Naive thymus-derived CD4-positive, alpha-beta T cell (primary cell): ENCODE measurements around the gene KNDC1. TPM values are rescaled to one million over a fixed set of nuclear protein-coding genes. Genes with fewer than 3 reads are reported as not detected.

Experiments used
- ATAC-seq: fragments of 150-1000 bp; cut with Tn5 transposase; 2 replicates; pipeline ENCODE4 v1.10.0; 2021; ENCODE audit warnings: mild to moderate bottlenecking, moderate library complexity
- CTCF ChIA-PET: fragments of 350-600 bp; sonication (Branson Sonifier 250); formaldehyde crosslinking; loops from one replicate; lab custom pipeline; 2021; ENCODE audit warnings: antibody characterized with exemption; lab: Charles Lee
- POLR2A ChIA-PET: fragments of 350-600 bp; sonication (Branson Sonifier 250); formaldehyde crosslinking; loops from one replicate; lab custom pipeline; 2021; ENCODE audit warnings: antibody characterized with exemption, inconsistent platforms; lab: Charles Lee
- DNase-seq, 9 donors: peaks; one replicate each; pipeline versions ENCODE4 v3.0.0 to v3.0.0-alpha.2; 2020 to 2022; ENCODE audit warnings: mixed read lengths in 1 of 9
- H3K27ac ChIP-seq: one replicate; pipeline ENCODE4 v1.7.0; 2013; ENCODE audit warnings: mild to moderate bottlenecking, low read depth, low read length, moderate library complexity
- H3K27me3 ChIP-seq, 2 donors: one replicate each; pipeline ENCODE4 v1.7.0; 2013; ENCODE audit warnings: low read length in 2 of 2, mild to moderate bottlenecking in 2 of 2, moderate library complexity in 2 of 2; ENCODE audit not compliant: control insufficient read depth in 2 of 2, insufficient read depth in 2 of 2
- H3K36me3 ChIP-seq, 3 experiments: 1 replicate in 2 of 3; 2 replicates in 1 of 3; pipeline ENCODE4 v1.7.0; 2013; ENCODE audit warnings: low read length in 3 of 3, mild to moderate bottlenecking in 3 of 3, moderate library complexity in 1 of 3; ENCODE audit not compliant: insufficient read depth in 3 of 3, control insufficient read depth in 2 of 3
- H3K4me1 ChIP-seq, 2 donors: one replicate each; pipeline ENCODE4 v1.7.0; 2013; ENCODE audit warnings: low read length in 2 of 2, mild to moderate bottlenecking in 2 of 2, moderate library complexity in 1 of 2; ENCODE audit not compliant: control insufficient read depth in 2 of 2, insufficient read depth in 2 of 2
- H3K4me3 ChIP-seq: 2 replicates; pipeline ENCODE4 v1.7.0; 2013; ENCODE audit warnings: mild to moderate bottlenecking, low read length
- H3K9me3 ChIP-seq, 3 experiments: 1 replicate in 2 of 3; 2 replicates in 1 of 3; pipeline ENCODE4 v1.7.0; 2013; ENCODE audit warnings: low read length in 3 of 3; ENCODE audit not compliant: control insufficient read depth in 2 of 3
- H3K27ac Mint-ChIP-seq, 9 donors: one replicate each; pipeline ENCODE4 v1.8.0; 2020 to 2022; ENCODE audit warnings: mixed read lengths in 9 of 9, mild to moderate bottlenecking in 8 of 9, moderate library complexity in 5 of 9, inconsistent platforms in 2 of 9
- H3K27me3 Mint-ChIP-seq, 5 donors: one replicate each; pipeline ENCODE4 v1.8.0; 2021 to 2022; ENCODE audit warnings: mixed read lengths in 5 of 5, mild to moderate bottlenecking in 1 of 5
- H3K36me3 Mint-ChIP-seq, 5 donors: one replicate each; pipeline ENCODE4 v1.8.0; 2020 to 2022; ENCODE audit warnings: mixed read lengths in 5 of 5, mild to moderate bottlenecking in 3 of 5, inconsistent platforms in 1 of 5
- H3K4me1 Mint-ChIP-seq, 7 donors: one replicate each; pipeline ENCODE4 v1.8.0; 2020 to 2022; ENCODE audit warnings: mixed read lengths in 7 of 7, mild to moderate bottlenecking in 3 of 7, inconsistent platforms in 1 of 7
- H3K4me3 Mint-ChIP-seq, 10 donors: one replicate each; pipeline ENCODE4 v1.8.0; 2020 to 2022; ENCODE audit warnings: mild to moderate bottlenecking in 10 of 10, mixed read lengths in 10 of 10, moderate library complexity in 6 of 10, inconsistent platforms in 2 of 10
- H3K9me3 Mint-ChIP-seq, 11 donors: one replicate each; pipeline ENCODE4 v1.8.0; 2020 to 2022; ENCODE audit warnings: mixed read lengths in 11 of 11, mild to moderate bottlenecking in 4 of 11, inconsistent platforms in 1 of 11, moderate library complexity in 1 of 11
- intact Hi-C, 2 donors: fragments of 100-400 bp; cut with micrococcal nuclease; formaldehyde crosslinking; loops; one replicate each; pipeline ENCODE4 v1.15.1; 2023
- polyA plus RNA-seq, 2 donors: library from polyadenylated mRNA; unstranded; fragments of 300-500 nt; fragmentation: Illumina TruSeq; gene quantifications; one replicate each; pipeline ENCODE4 v1.2.3, GENCODE V29; 2021
- total RNA-seq, 6 experiments: library from RNA in 5 of 6; stranded (reverse) in 5 of 6; gene quantifications; 1 replicate in 5 of 6; 2 replicates in 1 of 6; pipeline ENCODE4 v1.2.3 and lab custom pipeline; 2021 to 2026

Gene KNDC1
- total and polyA plus RNA-seq, 7 experiments from 2014 or later, result 0.05 to 3.6 (median 0.60) TPM; not detected in 3

GRCh38 chr10:133241501-133242205 lies 81.6 kb downstream of the KNDC1 start:
- Histone ChIP-seq H3K9me3 (no peaks in the 10 kb centered on the region), H3K36me3 (no peaks in the 10 kb centered on the region), H3K4me3 (peak overlapping the region; percentile 61), H3K27me3 (peaks cover 3 to 13% of the 10 kb centered on the region in 2 donors), H3K27ac (no peak overlapping the region), H3K4me1 (peaks cover 0 to 20% of the 10 kb centered on the region in 2 donors)
- Mint-ChIP-seq H3K4me3 (peak overlapping the region; percentile 60 to 88 (median 78)), H3K4me1 (peaks cover 11 to 29% (median 14%) of the 10 kb centered on the region in 7 donors), H3K27me3 (peaks cover 34 to 46% (median 42%) of the 10 kb centered on the region in 5 donors), H3K36me3 (no peaks in the 10 kb centered on the region), H3K27ac (peak overlapping the region in 2 of 9 donors; percentile 22 to 26), H3K9me3 (no peaks in the 10 kb centered on the region)
- intact Hi-C loops, result no loop called here
- POLR2A ChIA-PET, result no interaction called here
- peak; percentile 17 for ATAC-seq
- DNase-seq, result peak in 1 of 9 donors; percentile 7
- CTCF ChIA-PET, result no interaction called here

GRCh38 chr10:133242611-133243356 lies 82.8 kb downstream of the KNDC1 start:
- Mint-ChIP-seq H3K4me1 (peaks cover 11 to 29% (median 14%) of the 10 kb centered on the region in 7 donors), H3K27me3 (peaks cover 34 to 44% (median 42%) of the 10 kb centered on the region in 5 donors), H3K4me3 (peak overlapping the region in 6 of 10 donors; percentile 6 to 68 (median 46)), H3K27ac (peak overlapping the region in 2 of 9 donors; percentile 48 to 73), H3K9me3 (no peaks in the 10 kb centered on the region), H3K36me3 (no peaks in the 10 kb centered on the region)
- ChIA-PET POLR2A (no interaction called here), CTCF (no interaction called here)
- Histone ChIP-seq H3K4me3 (no peak overlapping the region), H3K9me3 (no peaks in the 10 kb centered on the region), H3K27ac (no peak overlapping the region), H3K4me1 (peaks cover 0 to 11% of the 10 kb centered on the region in 2 donors), H3K36me3 (no peaks in the 10 kb centered on the region), H3K27me3 (peaks cover 3 to 13% of the 10 kb centered on the region in 2 donors)
- intact Hi-C loops, result no loop called here
- DNase-seq (no peak), ATAC-seq (no peak)

GRCh38 chr10:133243593-133243992 lies 83.6 kb downstream of the KNDC1 start:
- DNase-seq (no peak), ATAC-seq (no peak)
- H3K36me3 Mint-ChIP-seq, result no peaks in the 10 kb centered on the region
- H3K4me1 Mint-ChIP-seq, result peaks cover 11 to 27% (median 14%) of the 10 kb centered on the region in 7 donors
- H3K4me3 Mint-ChIP-seq, result no peak overlapping the region
- Histone ChIP-seq H3K9me3 (no peaks in the 10 kb centered on the region), H3K36me3 (no peaks in the 10 kb centered on the region), H3K27ac (no peak overlapping the region), H3K4me1 (peaks cover 0 to 11% of the 10 kb centered on the region in 2 donors), H3K4me3 (no peak overlapping the region), H3K27me3 (peaks cover 3 to 12% of the 10 kb centered on the region in 2 donors)
- ChIA-PET POLR2A (no interaction called here), CTCF (interaction anchor here (0.7 kb wide), 1 partner anchor 810 kb away, joined by 4 read pairs; no protein-coding TSS in a partner anchor)
- intact Hi-C loops, result no loop called here
- H3K9me3 Mint-ChIP-seq, result no peaks in the 10 kb centered on the region
- H3K27ac Mint-ChIP-seq, result no peak overlapping the region
- H3K27me3 Mint-ChIP-seq, result peaks cover 29 to 42% (median 39%) of the 10 kb centered on the region in 5 donors

- ChIA-PET CTCF (no interaction called here), POLR2A (interaction anchor here (1.1 kb wide), 1 partner anchor 11 kb away, joined by 3 read pairs; no protein-coding TSS in a partner anchor)
- Histone ChIP-seq H3K36me3 (no peaks in the 10 kb centered on the region), H3K27me3 (peaks cover 0 to 7% of the 10 kb centered on the region in 2 donors), H3K4me3 (no peak overlapping the region), H3K9me3 (no peaks in the 10 kb centered on the region), H3K27ac (no peak overlapping the region), H3K4me1 (peaks cover 0 to 11% of the 10 kb centered on the region in 2 donors)
- Mint-ChIP-seq H3K4me3 (no peak overlapping the region), H3K9me3 (no peaks in the 10 kb centered on the region), H3K4me1 (peaks cover 10 to 27% (median 13%) of the 10 kb centered on the region in 7 donors), H3K27ac (no peak overlapping the region), H3K27me3 (peaks cover 20 to 33% (median 26%) of the 10 kb centered on the region in 5 donors), H3K36me3 (no peaks in the 10 kb centered on the region)
- intact Hi-C loops, result no loop called here
- DNase-seq (no peak), ATAC-seq (no peak)
Observed at GRCh38 chr10:133245439-133246235, 85.6 kb downstream of the KNDC1 start.

GRCh38 chr10:133246236-133246626 lies 86.2 kb downstream of the KNDC1 start:
- ATAC-seq (no peak), DNase-seq (no peak)
- Mint-ChIP-seq H3K36me3 (no peaks in the 10 kb centered on the region), H3K27me3 (peaks cover 14 to 27% (median 20%) of the 10 kb centered on the region in 5 donors), H3K9me3 (no peaks in the 10 kb centered on the region), H3K27ac (no peak overlapping the region), H3K4me3 (no peak overlapping the region), H3K4me1 (peaks cover 4 to 22% (median 7%) of the 10 kb centered on the region in 7 donors)
- H3K27ac ChIP-seq, result no peak overlapping the region
- H3K4me1 ChIP-seq, result peaks cover 0 to 7% of the 10 kb centered on the region in 2 donors
- H3K27me3 ChIP-seq, result peaks cover 0 to 3% of the 10 kb centered on the region in 2 donors
- ChIA-PET POLR2A (no interaction called here), CTCF (no interaction called here)
- intact Hi-C loops, result no loop called here
- H3K4me3 ChIP-seq, result no peak overlapping the region
- no peaks in the 10 kb centered on the region for H3K9me3 ChIP-seq
- no peaks in the 10 kb centered on the region for H3K36me3 ChIP-seq

- H3K4me1 Mint-ChIP-seq, result peaks cover 0 to 11% (median 0%) of the 10 kb centered on the region in 7 donors
- POLR2A ChIA-PET, result interaction anchor here (1.0 kb wide), 1 partner anchor 10 kb away, joined by 3 read pairs; no protein-coding TSS in a partner anchor
- no peaks in the 10 kb centered on the region for H3K4me1 ChIP-seq
- H3K27ac ChIP-seq, result no peak overlapping the region
- intact Hi-C loops, result loop anchor here in 1 of 2 donors (1.0 kb wide), 1 partner anchor 70 kb away; no protein-coding TSS in a partner anchor
- peaks cover 5 to 16% (median 9%) of the 10 kb centered on the region in 5 donors for H3K27me3 Mint-ChIP-seq
- no peaks in the 10 kb centered on the region for H3K9me3 Mint-ChIP-seq
- H3K4me3 Mint-ChIP-seq, result no peak overlapping the region
- H3K36me3 Mint-ChIP-seq, result no peaks in the 10 kb centered on the region
- no peak overlapping the region for H3K4me3 ChIP-seq
- CTCF ChIA-PET, result no interaction called here
- H3K9me3 ChIP-seq, result no peaks in the 10 kb centered on the region
- no peak for ATAC-seq
- peaks cover 0 to 3% of the 10 kb centered on the region in 2 donors for H3K27me3 ChIP-seq
- DNase-seq, result no peak
- no peaks in the 10 kb centered on the region for H3K36me3 ChIP-seq
- no peak overlapping the region for H3K27ac Mint-ChIP-seq
Observed at GRCh38 chr10:133247681-133248333, 87.8 kb downstream of the KNDC1 start.
